K562 (cell line): Measurements from ENCODE around the gene LY6G6C. TPM values are rescaled to one million over a fixed set of nuclear protein-coding genes. Genes with fewer than 3 reads are reported as not detected.

Source experiments
- ARHGAP35 ChIP-seq: fragments of 450-650 bp; IDR thresholded peaks from 2 replicates; pipeline ENCODE4 v1.6.1; 2018; ENCODE audit not compliant: partially characterized antibody
- CBFA2T2 ChIP-seq: fragments of 450-650 bp; conservative IDR thresholded peaks from 2 replicates; pipeline ENCODE4 v1.6.1; 2017; ENCODE audit warnings: mild to moderate bottlenecking
- E2F1 ChIP-seq: sonication (generic); formaldehyde crosslinking; IDR thresholded peaks from 2 replicates; pipeline ENCODE4 v1.8.1; 2023; ENCODE audit warnings: mild to moderate bottlenecking, missing genetic modification reagents, moderate library complexity
- ESRRA ChIP-seq: fragments of 450-650 bp; IDR thresholded peaks from 2 replicates; pipeline ENCODE4 v1.6.1; 2014; ENCODE audit warnings: low read depth, mild to moderate bottlenecking, moderate library complexity, borderline replicate concordance
- HOXB6 ChIP-seq: fragments of 250-450 bp; sonication (Bioruptor Pico); IDR thresholded peaks from 2 replicates; pipeline ENCODE4 v1.5.1; 2022; ENCODE audit warnings: mild to moderate bottlenecking, borderline replicate concordance
- KLF16 ChIP-seq: IDR thresholded peaks from 2 replicates; pipeline ENCODE4 v1.6.1; 2016; ENCODE audit warnings: antibody characterized with exemption
- MXI1 ChIP-seq: IDR thresholded peaks from 2 replicates; pipeline ENCODE4 v1.6.1; 2011; ENCODE audit warnings: low read depth, mild to moderate bottlenecking, improper control_type of control experiment, low read length
- NEUROD1 ChIP-seq: fragments of 150-350 bp; IDR thresholded peaks from 2 replicates; pipeline ENCODE4 v1.6.1; 2014; ENCODE audit warnings: borderline replicate concordance, low read length, low read depth; ENCODE audit not compliant: partially characterized antibody
- NR4A1 ChIP-seq, 2 experiments: fragments of 250-450 bp in 1 of 2; fragments of 450-650 bp in 1 of 2; sonication (Bioruptor Pico) in 1 of 2; IDR thresholded peaks; 2 replicates each; pipeline versions ENCODE4 v1.4.0 to v1.6.1; 2016 to 2020; ENCODE audit warnings: mild to moderate bottlenecking in 2 of 2, missing compliant biosample characterization in 1 of 2, missing genetic modification characterization in 1 of 2, moderate library complexity in 1 of 2
- OTX1 ChIP-seq: fragments of 450-650 bp; formaldehyde crosslinking; IDR thresholded peaks from 2 replicates; pipeline ENCODE4 v1.4.0; 2022; ENCODE audit warnings: mild to moderate bottlenecking
- RFX1 ChIP-seq: fragments of 450-650 bp; IDR thresholded peaks from 2 replicates; pipeline ENCODE4 v1.6.1; 2016; ENCODE audit warnings: mild to moderate bottlenecking, moderate library complexity
- SMARCC2 ChIP-seq: fragments of 450-650 bp; IDR thresholded peaks from 2 replicates; pipeline ENCODE4 v1.6.1; 2017; ENCODE audit warnings: antibody characterized with exemption, moderate library complexity, mild to moderate bottlenecking, low read depth
- TRIM28 ChIP-seq: fragments of 450-650 bp; IDR thresholded peaks from 2 replicates; pipeline ENCODE4 v1.6.1; 2017
- ZFP36 ChIP-seq: fragments of 150-350 bp; IDR thresholded peaks from 2 replicates; pipeline ENCODE4 v1.6.1; 2018; ENCODE audit warnings: low read length, low read depth; ENCODE audit not compliant: partially characterized antibody
- ZNF224 ChIP-seq: sonication (generic); formaldehyde crosslinking; IDR thresholded peaks from 2 replicates; pipeline ENCODE4 v1.8.0; 2022; ENCODE audit warnings: mild to moderate bottlenecking, missing genetic modification reagents
- ZNF253 ChIP-seq: fragments of 250-450 bp; sonication (Bioruptor Pico); conservative IDR thresholded peaks from 2 replicates; pipeline ENCODE4 v1.6.1; 2021; ENCODE audit warnings: mild to moderate bottlenecking
- ZNF280A ChIP-seq: fragments of 450-650 bp; IDR thresholded peaks from 2 replicates; pipeline ENCODE4 v1.6.1; 2018; ENCODE audit warnings: mild to moderate bottlenecking, low read depth; ENCODE audit not compliant: partially characterized antibody
- ZNF3 ChIP-seq: fragments of 250-450 bp; sonication (Bioruptor Pico); IDR thresholded peaks from 2 replicates; pipeline ENCODE4 v1.5.0; 2021; ENCODE audit warnings: mild to moderate bottlenecking, moderate library complexity
- polyA plus RNA-seq, 8 experiments: library from polyadenylated mRNA; depleted of rRNA in 4 of 8; stranded (reverse) in 5 of 8; unstranded in 3 of 8; fragments of >200 nt; fragmentation: Nextera tagmentation in 2 of 8; fragmentation: Illumina TruSeq in 1 of 8; extraction: Ambion mirVana in 2 of 8; extraction: Trizol in 1 of 8; gene quantifications; 2 replicates each; pipeline versions ENCODE4 v1.2.1 to v1.2.3, GENCODE V29; 2011 to 2014; ENCODE audit warnings: inconsistent platforms in 1 of 8, missing spikeins in 1 of 8
- total RNA-seq, 7 experiments: library from RNA; depleted of rRNA in 6 of 7; stranded (reverse); fragments of >200 nt in 6 of 7; fragmentation: Illumina TruSeq in 2 of 7; extraction: Trizol in 2 of 7; gene quantifications; 2 replicates each; pipeline versions ENCODE4 v1.2.1 to v1.2.3, GENCODE V29; 2011 to 2021; ENCODE audit warnings: low replicate concordance in 1 of 7
- TF ChIP-seq, protein P1 (sequence below), 2 experiments: fragments of 450-650 bp; IDR thresholded peaks; 2 replicates each; pipeline ENCODE4 v1.6.1; 2018; ENCODE audit warnings: mild to moderate bottlenecking in 2 of 2, low read depth in 1 of 2; ENCODE audit not compliant: partially characterized antibody in 2 of 2
- TF ChIP-seq, protein P2 (sequence below), 2 experiments: fragments of 450-650 bp in 1 of 2; sonication (generic) in 1 of 2; formaldehyde crosslinking in 1 of 2; IDR thresholded peaks in 1 of 2; conservative IDR thresholded peaks in 1 of 2; 2 replicates each; pipeline versions ENCODE4 v1.6.1 to v1.8.1; 2016 to 2023; ENCODE audit warnings: mild to moderate bottlenecking in 2 of 2, moderate library complexity in 2 of 2, inconsistent platforms in 1 of 2, missing genetic modification reagents in 1 of 2

LY6G6C gene
- total and polyA plus RNA-seq, 9 of the 15 experiments (the other 6 are each of a cell fraction or from before 2014, with no cell fraction given): 0.06 to 0.20 TPM; not detected in 7

- TF ChIP-seq E2F1 (CRISPR knock-in tag) (peak; percentile 99), NEUROD1 (peak; percentile 98), ZNF280A (no peak), HOXB6 (CRISPR knock-in tag) (peak; percentile 69; the same call in 1 of the 2 replicates), OTX1 (CRISPR knock-in tag) (peak; percentile 82; the same call in 1 of the 2 replicates), ZNF3 (CRISPR knock-in tag) (no peak), ESRRA (no peak), TRIM28 (peak; percentile 62; the same call in 1 of the 2 replicates), ZFP36 (no peak), KLF16 (no peak), ZNF224 (CRISPR knock-in tag) (peak; percentile 91; the same call in 1 of the 2 replicates), NR4A1 (CRISPR knock-in tag; IDR thresholded peaks at IDR 0.05) (peak; percentile 88), NR4A1 (tag; IDR thresholded peaks at IDR 0.05) (peak; percentile 63), CBFA2T2 (no peak), SMARCC2 (no peak), ZNF253 (CRISPR knock-in tag) (no peak), ARHGAP35 (no peak), MXI1 (peak; percentile 89), RFX1 (no peak)
- TF ChIP-seq, protein P1, sequence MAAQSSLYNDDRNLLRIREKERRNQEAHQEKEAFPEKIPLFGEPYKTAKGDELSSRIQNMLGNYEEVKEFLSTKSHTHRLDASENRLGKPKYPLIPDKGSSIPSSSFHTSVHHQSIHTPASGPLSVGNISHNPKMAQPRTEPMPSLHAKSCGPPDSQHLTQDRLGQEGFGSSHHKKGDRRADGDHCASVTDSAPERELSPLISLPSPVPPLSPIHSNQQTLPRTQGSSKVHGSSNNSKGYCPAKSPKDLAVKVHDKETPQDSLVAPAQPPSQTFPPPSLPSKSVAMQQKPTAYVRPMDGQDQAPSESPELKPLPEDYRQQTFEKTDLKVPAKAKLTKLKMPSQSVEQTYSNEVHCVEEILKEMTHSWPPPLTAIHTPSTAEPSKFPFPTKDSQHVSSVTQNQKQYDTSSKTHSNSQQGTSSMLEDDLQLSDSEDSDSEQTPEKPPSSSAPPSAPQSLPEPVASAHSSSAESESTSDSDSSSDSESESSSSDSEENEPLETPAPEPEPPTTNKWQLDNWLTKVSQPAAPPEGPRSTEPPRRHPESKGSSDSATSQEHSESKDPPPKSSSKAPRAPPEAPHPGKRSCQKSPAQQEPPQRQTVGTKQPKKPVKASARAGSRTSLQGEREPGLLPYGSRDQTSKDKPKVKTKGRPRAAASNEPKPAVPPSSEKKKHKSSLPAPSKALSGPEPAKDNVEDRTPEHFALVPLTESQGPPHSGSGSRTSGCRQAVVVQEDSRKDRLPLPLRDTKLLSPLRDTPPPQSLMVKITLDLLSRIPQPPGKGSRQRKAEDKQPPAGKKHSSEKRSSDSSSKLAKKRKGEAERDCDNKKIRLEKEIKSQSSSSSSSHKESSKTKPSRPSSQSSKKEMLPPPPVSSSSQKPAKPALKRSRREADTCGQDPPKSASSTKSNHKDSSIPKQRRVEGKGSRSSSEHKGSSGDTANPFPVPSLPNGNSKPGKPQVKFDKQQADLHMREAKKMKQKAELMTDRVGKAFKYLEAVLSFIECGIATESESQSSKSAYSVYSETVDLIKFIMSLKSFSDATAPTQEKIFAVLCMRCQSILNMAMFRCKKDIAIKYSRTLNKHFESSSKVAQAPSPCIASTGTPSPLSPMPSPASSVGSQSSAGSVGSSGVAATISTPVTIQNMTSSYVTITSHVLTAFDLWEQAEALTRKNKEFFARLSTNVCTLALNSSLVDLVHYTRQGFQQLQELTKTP (IDR thresholded peaks at IDR 0.05; ENCODE audit: low read depth in 1 of 2, partially characterized antibody in 2 of 2): peak in 1 of 2 experiments; percentile 58
- TF ChIP-seq, protein P2, sequence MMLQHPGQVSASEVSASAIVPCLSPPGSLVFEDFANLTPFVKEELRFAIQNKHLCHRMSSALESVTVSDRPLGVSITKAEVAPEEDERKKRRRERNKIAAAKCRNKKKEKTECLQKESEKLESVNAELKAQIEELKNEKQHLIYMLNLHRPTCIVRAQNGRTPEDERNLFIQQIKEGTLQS (IDR thresholded peaks at IDR 0.05): no peak
- TF ChIP-seq, protein P2 (CRISPR knock-in tag; conservative IDR thresholded peaks at IDR 0.05): peak; percentile 79; the same call in 1 of the 2 replicates
Observed at GRCh38 chr6:31739639-31740396, 18.3 kb upstream of the LY6G6C start, which contains the start of gene MSH5 (continued).
